Measurements from ENCODE around the gene KCTD2.

Gene KCTD2

DNA sequence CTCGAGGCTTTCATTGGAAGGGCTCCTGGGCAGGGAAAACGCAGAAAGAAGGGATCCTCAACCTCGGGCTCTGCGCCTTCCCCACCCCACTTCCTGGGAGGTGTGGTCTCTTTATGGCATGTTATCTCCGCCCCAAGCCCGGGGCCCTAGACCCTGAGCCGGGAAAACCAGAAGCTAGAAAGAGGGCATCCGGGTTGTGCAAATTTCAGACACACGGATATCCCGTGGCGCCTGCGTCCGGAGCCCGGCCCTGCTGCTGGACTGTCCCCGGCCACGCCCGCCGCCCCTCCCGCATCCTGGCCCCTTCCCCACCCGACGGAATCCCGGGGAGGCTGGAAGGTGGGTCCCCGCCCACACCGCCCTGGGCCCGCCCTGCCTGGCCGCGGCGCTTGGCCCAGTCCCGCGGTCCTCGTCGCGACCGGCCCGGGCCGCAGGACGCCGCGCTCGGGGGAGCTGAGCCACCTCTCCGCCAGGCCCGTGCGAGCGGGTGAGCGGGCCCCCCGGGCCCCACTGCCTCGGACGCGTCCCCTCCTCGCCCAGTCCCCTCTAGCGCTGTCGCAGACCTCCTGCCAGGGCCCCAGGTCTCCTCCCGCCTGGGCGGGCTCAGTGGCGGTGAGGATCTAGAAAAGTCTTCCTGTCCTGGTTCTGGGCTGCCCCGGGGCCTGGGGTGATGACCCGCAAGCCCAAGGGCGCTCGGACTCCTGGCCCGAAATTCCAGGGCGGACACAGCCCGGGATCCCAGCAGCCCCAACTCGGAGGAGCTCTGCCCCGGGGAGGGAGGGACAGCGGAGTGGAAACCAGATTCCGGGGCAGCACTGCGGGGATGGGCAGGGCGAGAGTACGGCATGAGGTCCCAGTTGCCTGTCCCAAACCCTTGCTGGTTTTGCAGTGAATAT, 40.8 kb downstream of the KCTD2 start, which contains the start of gene SLC16A5:
SLC16A5 (plus strand) TSS at position 397 of the 896 bp plus-strand sequence. CDS start 5,683 bp downstream, outside the sequence.
- Histone ChIP-seq H3K9me2 (replicated peaks; ENCODE audit: low read depth, low read length) (no peaks in the 10 kb centered on the region), H3K79me2 (ENCODE audit: insufficient read depth, low read length) (no peaks in the 10 kb centered on the region), H3K4me3 (ENCODE audit: low read length, poor library complexity, severe bottlenecking) (peak within 1 kb of the TSS; percentile 75), H3K4me1 (ENCODE audit: insufficient read depth, low read length, poor library complexity, severe bottlenecking) (peaks cover 19% of the 10 kb centered on the region), H2AFZ (ENCODE audit: low read length) (peak within 1 kb of the TSS; percentile 81), H4K20me1 (ENCODE audit: insufficient read depth, low read length, poor library complexity, severe bottlenecking) (no peaks in the 10 kb centered on the region), H3K27me3 (ENCODE audit: insufficient read depth, low read length, poor library complexity, severe bottlenecking) (no peaks in the 10 kb centered on the region), H3K36me3 (ENCODE audit: insufficient read depth, low read length) (no peaks in the 10 kb centered on the region), H3F3A (ENCODE audit: low read depth) (no peaks in the 10 kb centered on the region), H3K4me2 (ENCODE audit: low read depth, low read length, poor library complexity, severe bottlenecking) (peak within 1 kb of the TSS; percentile 76), H3K9ac (ENCODE audit: low read depth, low read length, poor library complexity, severe bottlenecking) (peak within 1 kb of the TSS; percentile 74), H3K9me3 (ENCODE audit: insufficient read depth, low read depth, low read length) (no peaks in the 10 kb centered on the region)
- TF ChIP-seq, protein P1, sequence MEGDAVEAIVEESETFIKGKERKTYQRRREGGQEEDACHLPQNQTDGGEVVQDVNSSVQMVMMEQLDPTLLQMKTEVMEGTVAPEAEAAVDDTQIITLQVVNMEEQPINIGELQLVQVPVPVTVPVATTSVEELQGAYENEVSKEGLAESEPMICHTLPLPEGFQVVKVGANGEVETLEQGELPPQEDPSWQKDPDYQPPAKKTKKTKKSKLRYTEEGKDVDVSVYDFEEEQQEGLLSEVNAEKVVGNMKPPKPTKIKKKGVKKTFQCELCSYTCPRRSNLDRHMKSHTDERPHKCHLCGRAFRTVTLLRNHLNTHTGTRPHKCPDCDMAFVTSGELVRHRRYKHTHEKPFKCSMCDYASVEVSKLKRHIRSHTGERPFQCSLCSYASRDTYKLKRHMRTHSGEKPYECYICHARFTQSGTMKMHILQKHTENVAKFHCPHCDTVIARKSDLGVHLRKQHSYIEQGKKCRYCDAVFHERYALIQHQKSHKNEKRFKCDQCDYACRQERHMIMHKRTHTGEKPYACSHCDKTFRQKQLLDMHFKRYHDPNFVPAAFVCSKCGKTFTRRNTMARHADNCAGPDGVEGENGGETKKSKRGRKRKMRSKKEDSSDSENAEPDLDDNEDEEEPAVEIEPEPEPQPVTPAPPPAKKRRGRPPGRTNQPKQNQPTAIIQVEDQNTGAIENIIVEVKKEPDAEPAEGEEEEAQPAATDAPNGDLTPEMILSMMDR (conservative IDR thresholded peaks at IDR 0.05; ENCODE audit: low read length), result no peak
- TF ChIP-seq EZH2phosphoT487 (IDR thresholded peaks at IDR 0.05; ENCODE audit: borderline replicate concordance), result no peak

DNA sequence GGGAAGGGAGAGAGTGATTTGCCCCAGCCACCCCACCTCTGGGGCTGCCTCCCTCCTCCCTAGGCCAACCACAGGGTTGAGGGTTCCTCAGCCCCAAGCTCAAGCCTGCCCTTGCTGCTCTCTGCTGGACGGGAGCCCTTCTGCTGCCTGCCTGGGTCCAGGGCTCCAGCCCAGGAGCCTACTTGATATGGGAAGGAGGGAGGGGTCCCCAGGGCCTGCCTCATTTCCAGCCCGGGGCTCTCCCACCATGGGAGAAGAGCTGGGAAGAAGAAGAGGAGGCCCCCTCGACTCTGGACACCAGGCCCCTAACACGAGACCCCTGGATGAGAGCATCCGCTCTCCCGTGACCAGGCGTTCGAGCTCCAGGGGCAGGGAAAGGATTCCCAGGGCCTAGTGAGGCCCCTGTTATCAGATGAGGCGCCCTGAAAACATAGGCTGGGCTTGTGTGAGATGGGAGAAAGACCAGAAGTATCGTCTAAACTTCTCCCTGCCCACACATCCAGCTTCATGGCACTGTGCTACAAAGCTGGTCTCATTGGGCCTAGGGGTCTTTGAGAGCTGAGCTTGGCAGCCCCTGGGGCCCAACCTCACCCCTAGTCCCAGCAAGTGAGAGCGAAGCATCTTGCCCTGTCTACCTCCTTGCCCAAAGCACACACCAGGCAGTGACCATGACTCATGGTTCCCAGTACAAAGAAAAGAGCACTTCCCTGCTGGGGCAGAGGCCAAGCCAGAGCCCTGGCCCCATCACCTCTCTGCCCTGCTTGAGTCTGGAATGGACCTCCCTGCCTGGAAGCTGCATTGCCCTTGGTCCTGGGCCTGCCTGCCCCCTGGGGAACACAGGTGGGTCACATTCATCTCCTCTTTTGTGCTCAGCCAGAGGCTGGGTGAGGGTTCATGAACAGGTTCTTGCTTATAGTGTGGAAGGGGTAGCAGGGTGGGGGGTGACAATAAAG, 41.7 kb downstream of the KCTD2 start:
- no peaks in the 10 kb centered on the region for H4K20me1 ChIP-seq (ENCODE audit: insufficient read depth, low read length, poor library complexity, severe bottlenecking)
- no peaks in the 10 kb centered on the region for H3K79me2 ChIP-seq (ENCODE audit: insufficient read depth, low read length)
- no peaks in the 10 kb centered on the region for H3F3A ChIP-seq (ENCODE audit: low read depth)
- H3K27me3 ChIP-seq (ENCODE audit: insufficient read depth, low read length, poor library complexity, severe bottlenecking), result no peaks in the 10 kb centered on the region
- no peaks in the 10 kb centered on the region for H3K9me3 ChIP-seq (ENCODE audit: insufficient read depth, low read depth, low read length)
- no peaks in the 10 kb centered on the region for H3K36me3 ChIP-seq (ENCODE audit: insufficient read depth, low read length)
- H3K4me2 ChIP-seq (ENCODE audit: low read depth, low read length, poor library complexity, severe bottlenecking), result peak overlapping the region; percentile 76
- H3K4me1 ChIP-seq (ENCODE audit: insufficient read depth, low read length, poor library complexity, severe bottlenecking), result peaks cover 19% of the 10 kb centered on the region
- peak overlapping the region; percentile 75 for H3K4me3 ChIP-seq (ENCODE audit: low read length, poor library complexity, severe bottlenecking)
- no peaks in the 10 kb centered on the region for H3K9me2 ChIP-seq (replicated peaks; ENCODE audit: low read depth, low read length)
- TF ChIP-seq, protein P1 (conservative IDR thresholded peaks at IDR 0.05; ENCODE audit: low read length), result no peak
- TF ChIP-seq EZH2phosphoT487 (IDR thresholded peaks at IDR 0.05; ENCODE audit: borderline replicate concordance), result no peak
- H2AFZ ChIP-seq (ENCODE audit: low read length), result peak overlapping the region; percentile 81
- H3K9ac ChIP-seq (ENCODE audit: low read depth, low read length, poor library complexity, severe bottlenecking), result peak overlapping the region; percentile 74

Measured in Loucy (cell line).